Right hindlimb (tissue), 1 donor: Measurements from ENCODE around the gene PSMG1.
A peak's percentile ranks its signal among the peaks of the same experiment; 100 is the strongest.
"Not testable (repeated sequence)": the region's sequence is repeated elsewhere in the genome, so short reads cannot be mapped to it uniquely, and the experiment has no call there.

Experiments used
- DNase-seq: peaks from one replicate; pipeline ENCODE4 v3.0.0-alpha.2; 2018

PSMG1 gene

DNA sequence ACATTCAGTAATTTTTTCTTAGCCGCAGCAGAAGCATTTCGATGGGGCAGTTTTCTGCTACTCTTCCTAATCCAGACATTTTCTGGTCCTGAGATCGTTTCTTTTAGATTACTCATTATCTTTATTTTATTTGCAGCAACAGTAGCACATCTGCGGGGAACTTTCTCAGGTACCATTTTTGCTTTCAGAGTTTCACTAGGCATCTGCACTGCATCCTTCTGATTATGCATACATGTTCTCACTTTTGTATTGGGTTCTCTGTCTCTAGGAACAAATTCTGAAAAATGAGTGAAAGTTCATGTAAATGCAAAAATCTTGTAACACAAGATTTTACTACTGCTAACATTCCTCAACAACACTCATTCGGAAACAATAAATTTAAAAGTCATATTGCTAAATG is 3.9 kb upstream of the PSMG1 start:
- no peak for DNase-seq

GRCh38 chr21:39186676-39187075 is 3.4 kb upstream of the PSMG1 start:
- DNase-seq = no peak

GRCh38 chr21:39185157-39185556 is 1.9 kb upstream of the PSMG1 start:
- no peak for DNase-seq

DNA sequence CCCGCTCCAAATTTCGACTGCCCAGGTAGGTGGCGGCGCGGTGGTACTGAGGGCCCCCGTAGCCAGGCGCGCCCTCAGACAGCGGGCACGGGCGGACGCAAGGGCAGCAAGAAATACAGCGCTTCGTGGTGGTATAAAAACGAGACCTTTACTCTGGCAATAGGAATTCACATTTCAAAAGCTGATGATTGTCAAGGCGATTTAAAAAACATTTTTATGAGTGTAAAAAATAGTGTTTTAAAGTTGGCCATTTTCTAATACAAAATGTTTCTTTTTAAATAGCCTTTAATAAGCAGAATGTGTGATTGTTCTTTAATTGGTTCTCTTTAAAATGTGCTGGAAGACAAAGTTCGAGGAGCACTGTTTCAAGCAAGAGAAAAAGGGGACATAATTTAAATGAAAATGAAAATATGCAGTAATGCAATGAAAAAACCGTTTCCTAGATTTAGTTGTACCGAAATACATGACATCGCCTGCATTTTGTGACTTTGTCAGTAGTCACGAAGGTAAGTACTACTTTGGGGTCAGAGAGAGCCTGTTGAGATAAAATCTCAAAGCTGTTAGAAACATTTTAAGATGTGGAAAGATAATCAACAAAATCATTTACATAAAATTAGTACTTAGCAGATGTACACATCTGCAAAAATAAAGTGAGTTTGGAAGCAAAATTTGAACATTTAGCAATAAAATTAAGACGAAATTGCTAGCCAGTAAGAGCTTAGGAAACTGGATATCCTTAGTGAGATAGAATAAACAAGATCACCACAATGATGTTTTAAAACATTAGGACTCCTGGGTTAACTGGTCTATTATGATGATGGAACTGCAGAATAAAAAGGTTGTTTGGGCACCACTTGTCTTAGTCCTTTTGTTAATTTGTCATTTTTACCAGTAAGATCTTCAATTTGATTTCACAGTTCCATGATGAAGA is 1.1 kb upstream of the PSMG1 start:
- no peak for DNase-seq

DNA sequence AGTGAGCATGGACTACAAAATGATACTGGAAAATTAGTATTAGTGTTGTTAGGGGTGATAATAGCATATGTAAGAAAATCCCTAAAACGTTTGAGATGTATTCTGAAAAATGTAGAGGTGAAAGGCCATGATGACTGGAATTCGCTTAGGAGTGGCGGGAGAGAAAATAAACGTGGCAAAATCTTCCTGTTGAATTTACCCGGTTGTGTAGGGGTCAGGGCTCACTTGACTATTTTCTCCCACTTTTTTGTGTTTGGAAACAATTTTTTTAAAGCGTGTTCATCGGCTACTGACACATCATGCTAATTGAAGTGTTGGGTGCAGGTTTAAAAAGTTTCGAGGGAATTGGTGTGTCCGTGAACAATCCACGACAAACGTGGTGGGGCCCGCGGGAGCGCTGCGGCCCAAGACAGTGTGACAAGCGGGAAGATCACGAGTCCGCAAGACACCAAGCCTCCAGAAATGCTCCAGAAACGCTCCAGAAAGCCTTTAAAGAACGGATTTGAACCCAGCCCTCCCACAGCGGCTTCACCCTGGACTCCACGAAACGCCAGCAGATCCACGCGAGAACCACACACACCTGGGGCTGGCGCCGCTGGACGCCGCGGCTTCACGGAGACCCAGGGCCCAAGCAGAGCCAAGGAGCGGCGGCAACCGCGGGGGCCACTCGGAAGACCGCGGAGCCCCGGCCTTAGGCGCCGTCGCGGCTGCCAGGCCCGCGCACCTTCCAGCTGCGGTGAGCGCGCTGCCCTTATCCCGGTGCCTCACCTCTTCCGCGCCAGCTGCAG is 573 bp downstream of the PSMG1 start:
- no peak for DNase-seq

- DNase-seq = no peak
These were observed 1.2 kb downstream of the PSMG1 start for GRCh38 chr21:39182016-39182415.

GRCh38 chr21:39181205-39181818 is 1.9 kb downstream of the PSMG1 start:
- no peak for DNase-seq

GRCh38 chr21:39180429-39181019 is 2.7 kb downstream of the PSMG1 start:
- DNase-seq = no peak

DNA sequence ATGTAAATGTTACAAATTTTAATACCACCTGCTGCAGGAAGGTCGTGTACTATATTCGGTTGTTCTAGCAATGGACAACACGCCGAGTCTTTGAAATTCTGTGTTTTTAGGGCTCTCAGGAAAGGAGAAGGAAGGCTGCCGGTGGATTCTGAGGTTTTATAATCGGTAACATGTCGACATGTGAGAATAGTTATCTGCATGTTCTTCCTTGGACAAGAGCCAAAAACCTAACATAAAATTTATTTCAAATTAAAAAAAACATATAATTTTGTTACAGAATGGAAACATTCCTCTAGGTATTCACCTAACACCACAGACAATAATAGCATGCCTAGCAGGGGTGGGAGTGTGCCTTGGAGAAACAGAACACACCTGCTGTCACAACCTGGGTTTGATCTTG is 4.8 kb downstream of the PSMG1 start:
- DNase-seq = no peak

GRCh38 chr21:39176271-39176709 is 7.0 kb downstream of the PSMG1 start:
- DNase-seq = no peak

GRCh38 chr21:39175665-39176064 is 7.6 kb downstream of the PSMG1 start:
- DNase-seq = no peak

DNA sequence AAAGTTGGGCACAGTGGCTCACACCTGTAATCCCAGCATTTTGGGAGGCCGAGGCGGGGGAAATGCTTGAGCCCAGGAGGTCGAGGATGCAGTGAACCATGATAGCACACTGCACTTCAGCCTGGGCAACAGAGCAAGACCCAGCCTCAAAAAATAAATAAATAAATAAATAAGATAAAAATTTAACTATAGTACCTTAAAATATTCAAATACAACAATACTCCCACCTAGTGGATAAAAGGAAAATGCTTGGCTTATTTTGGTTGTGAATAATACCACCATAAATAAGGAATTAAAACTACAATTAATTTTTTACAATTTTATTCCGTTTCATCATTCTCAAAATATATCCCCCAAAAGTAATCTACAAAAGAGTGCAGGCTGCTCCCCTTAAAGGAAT is 8.1 kb downstream of the PSMG1 start:
- DNase-seq = no peak

- no peak for DNase-seq
These were observed 9.3 kb downstream of the PSMG1 start for GRCh38 chr21:39173716-39174680.

DNA sequence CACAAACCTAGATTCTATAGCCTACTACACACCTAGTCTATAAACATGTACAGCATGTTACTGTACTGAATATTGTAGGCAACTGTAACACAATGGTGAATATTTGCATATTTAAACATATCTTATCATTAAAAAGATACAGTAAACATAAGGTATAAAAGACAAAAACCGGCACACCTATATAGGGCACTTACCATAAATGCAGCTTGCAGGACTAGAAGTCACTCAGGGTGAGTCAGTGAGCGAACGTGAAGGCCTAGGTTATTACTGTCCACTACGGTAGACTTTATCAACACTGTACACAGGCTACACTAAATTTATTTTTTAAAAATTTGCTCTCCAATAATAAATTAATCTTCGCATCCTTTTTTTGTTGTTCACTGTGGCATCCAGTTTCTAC is 13.3 kb downstream of the PSMG1 start:
- no peak for DNase-seq

- no peak for DNase-seq
These were observed 14.5 kb downstream of the PSMG1 start for GRCh38 chr21:39168800-39169199.

DNA sequence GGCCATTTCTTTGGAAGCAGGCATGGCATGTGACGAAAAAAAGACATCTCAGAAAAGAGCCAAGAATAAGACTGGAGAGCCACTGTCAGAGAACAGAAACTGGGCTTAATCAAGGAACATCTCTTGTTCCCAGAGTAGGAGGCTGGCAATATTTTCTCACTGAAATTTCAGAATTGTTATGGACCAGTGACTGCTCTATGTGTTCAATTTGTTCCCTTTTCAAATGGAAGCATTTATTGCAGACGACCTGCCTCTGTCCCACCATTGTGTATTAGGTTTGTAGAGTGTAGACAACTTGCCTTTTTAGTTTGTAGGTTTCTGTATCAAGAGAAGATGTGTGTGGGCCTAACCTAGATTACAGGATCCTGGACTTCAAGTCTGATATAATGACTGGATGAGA is 18.7 kb downstream of the PSMG1 start:
- DNase-seq = no peak

DNA sequence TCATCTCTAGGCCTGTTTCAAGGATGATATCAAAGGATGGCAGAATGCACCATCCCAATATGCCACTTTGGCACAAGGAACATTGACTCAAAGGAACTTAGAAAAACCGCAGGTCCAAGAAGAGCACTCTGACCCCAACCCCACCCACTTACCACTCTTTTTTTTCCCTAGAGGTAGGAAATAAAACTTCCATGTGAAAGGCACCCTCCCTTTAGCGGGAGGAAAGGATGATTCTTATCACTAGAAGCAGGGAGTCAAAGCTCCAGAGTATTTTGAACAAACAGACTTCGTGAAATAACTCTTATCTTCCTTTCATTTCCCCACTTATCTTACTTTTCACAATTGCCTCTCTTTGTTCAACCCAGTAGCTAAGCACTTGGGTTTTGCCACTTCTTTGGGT is 22.2 kb downstream of the PSMG1 start:
- DNase-seq = no peak

DNA sequence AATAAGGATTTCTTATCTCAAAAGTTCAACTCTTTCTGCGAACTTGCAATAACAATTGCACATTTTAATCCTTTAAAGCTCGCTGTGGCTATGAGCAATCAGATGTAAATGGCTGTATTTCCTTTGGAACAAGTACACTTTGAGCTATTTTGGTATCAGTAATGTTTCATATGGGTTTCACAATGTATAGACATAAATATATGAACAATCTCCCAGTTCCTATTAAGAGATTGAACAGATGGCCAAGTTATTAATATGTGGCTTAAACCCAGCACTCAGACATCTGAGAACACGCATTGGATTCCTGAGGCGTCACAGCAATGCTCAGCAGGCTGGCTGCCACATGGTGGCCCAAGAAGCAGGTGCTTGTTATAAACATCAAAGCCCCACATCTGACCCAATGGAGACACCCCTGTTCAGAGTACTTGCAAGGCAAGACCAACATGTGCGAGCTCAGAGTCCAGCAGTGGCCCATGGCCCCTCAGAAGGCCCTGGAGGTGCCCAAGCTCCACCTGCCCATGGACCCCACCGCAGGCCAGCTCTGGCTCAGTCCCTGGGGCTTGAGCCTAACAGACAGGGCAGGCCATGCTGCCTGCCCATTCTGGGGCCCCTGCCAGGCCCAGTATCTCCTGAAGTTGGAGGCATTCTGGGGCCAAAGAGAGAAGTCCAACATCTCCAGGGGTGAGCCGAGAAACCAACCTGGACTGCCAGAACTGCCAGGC is 23.7 kb downstream of the PSMG1 start:
- peak; percentile 43 for DNase-seq

DNA sequence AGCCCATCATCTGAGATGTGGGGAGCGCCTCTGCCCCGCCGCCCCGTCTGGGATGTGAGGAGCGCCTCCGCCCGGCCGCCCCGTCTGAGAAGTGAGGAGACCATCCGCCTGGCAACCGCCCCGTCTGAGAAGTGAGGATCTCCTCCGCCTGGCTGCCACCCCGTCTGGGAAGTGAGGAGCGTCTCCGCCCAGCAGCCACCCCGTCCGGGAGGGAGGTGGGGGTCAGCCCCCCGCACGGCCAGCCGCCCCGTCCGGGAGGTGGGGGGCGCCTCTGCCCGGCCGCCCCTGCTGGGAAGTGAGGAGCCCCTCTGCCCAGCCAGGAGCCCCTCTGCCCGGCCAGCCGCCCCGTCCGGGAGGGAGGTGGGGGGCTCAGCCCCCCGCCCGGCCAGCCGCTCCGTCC is 26.0 kb downstream of the PSMG1 start:
- DNase-seq = not testable (repeated sequence)

- no peak for DNase-seq
These were observed 27.2 kb downstream of the PSMG1 start for GRCh38 chr21:39156024-39156423.

DNA sequence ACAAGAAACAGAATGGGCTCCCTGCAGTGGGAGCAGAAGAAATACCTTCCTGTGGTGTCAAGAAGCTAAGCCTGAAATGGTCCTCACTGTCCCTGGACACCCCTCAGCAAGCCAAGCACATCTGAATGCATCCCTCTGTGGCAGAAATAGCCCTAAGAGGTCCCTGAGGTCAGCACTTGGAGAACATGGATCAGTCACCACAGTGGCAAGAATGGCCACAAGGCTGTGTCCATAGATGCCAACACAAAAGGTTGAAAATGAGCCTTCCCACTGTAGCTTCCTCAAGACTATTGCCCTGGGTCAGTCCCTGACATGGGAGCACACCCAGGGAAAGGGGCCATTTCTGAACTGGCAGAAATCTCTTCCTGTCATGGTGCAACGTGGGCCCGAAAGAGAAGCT is 27.7 kb downstream of the PSMG1 start:
- DNase-seq = no peak
